GM21619 (cell line): Measurements from ENCODE around the gene GRHL1.
"Not testable (repeated sequence)": the region's sequence is repeated elsewhere in the genome, so short reads cannot be mapped to it uniquely, and the experiment has no call there.

Experiments used
- ATAC-seq: cut with Tn5 transposase; IDR thresholded peaks from one replicate; pipeline ENCODE4 v1.9.1; 2021; ENCODE audit not compliant: unreplicated experiment

Gene GRHL1

GRCh38 chr2:10007921-10008808, 56.7 kb downstream of the GRHL1 start:
- no peak for ATAC-seq

GRCh38 chr2:10008809-10009176, 57.3 kb downstream of the GRHL1 start:
- ATAC-seq: no peak

- ATAC-seq: no peak
These were observed 57.8 kb downstream of the GRHL1 start for GRCh38 chr2:10009271-10009810.

GRCh38 chr2:10009811-10010781, 58.6 kb downstream of the GRHL1 start:
- ATAC-seq: no peak

GRCh38 chr2:10010861-10011605, 59.5 kb downstream of the GRHL1 start:
- not testable (repeated sequence) for ATAC-seq

GRCh38 chr2:10011606-10012325, 60.3 kb downstream of the GRHL1 start:
- not testable (repeated sequence) for ATAC-seq

GRCh38 chr2:10012366-10012962, 61.0 kb downstream of the GRHL1 start:
- ATAC-seq: not testable (repeated sequence)

GRCh38 chr2:10012963-10013461, 61.5 kb downstream of the GRHL1 start:
- no peak for ATAC-seq

- not testable (repeated sequence) for ATAC-seq
These were observed 62.3 kb downstream of the GRHL1 start for GRCh38 chr2:10013651-10014417.

GRCh38 chr2:10014418-10015190, 63.1 kb downstream of the GRHL1 start:
- no peak for ATAC-seq

- not testable (repeated sequence) for ATAC-seq
These were observed 64.0 kb downstream of the GRHL1 start for GRCh38 chr2:10015376-10015989.

- ATAC-seq: no peak
These were observed 64.7 kb downstream of the GRHL1 start for GRCh38 chr2:10016001-10016801.

GRCh38 chr2:10016802-10017258, 65.3 kb downstream of the GRHL1 start:
- no peak for ATAC-seq

- no peak for ATAC-seq
These were observed 65.9 kb downstream of the GRHL1 start for GRCh38 chr2:10017313-10017941.

- no peak for ATAC-seq
These were observed 67.7 kb downstream of the GRHL1 start for GRCh38 chr2:10019174-10019573.
